ENCODE results near the gene IFI27L1.

DNA sequence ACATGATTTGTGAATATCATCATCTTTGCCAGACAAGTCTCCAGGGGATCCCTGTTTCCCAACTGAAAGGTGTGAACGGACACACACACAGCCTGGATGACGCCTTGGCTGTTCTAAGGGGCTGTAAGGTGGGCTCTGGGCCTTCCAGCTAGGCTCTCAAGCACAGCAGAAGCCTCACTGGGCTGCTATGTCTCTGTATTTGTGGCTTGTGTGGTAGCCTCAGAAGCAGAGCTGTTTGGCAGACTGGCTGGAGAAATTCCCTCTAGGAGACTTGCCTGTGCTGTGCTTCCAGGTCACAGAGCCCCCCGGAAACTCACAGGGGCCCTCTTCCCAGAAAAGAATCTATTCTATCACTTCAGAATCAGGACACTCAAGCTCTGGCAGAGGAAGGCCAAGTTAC, 33.5 kb upstream of the IFI27L1 start:
- TF ChIP-seq, protein P1, sequence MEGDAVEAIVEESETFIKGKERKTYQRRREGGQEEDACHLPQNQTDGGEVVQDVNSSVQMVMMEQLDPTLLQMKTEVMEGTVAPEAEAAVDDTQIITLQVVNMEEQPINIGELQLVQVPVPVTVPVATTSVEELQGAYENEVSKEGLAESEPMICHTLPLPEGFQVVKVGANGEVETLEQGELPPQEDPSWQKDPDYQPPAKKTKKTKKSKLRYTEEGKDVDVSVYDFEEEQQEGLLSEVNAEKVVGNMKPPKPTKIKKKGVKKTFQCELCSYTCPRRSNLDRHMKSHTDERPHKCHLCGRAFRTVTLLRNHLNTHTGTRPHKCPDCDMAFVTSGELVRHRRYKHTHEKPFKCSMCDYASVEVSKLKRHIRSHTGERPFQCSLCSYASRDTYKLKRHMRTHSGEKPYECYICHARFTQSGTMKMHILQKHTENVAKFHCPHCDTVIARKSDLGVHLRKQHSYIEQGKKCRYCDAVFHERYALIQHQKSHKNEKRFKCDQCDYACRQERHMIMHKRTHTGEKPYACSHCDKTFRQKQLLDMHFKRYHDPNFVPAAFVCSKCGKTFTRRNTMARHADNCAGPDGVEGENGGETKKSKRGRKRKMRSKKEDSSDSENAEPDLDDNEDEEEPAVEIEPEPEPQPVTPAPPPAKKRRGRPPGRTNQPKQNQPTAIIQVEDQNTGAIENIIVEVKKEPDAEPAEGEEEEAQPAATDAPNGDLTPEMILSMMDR (optimal IDR thresholded peaks at IDR 0.05 in 1 of 3, IDR thresholded peaks at IDR 0.05 in 1 of 3, conservative IDR thresholded peaks at IDR 0.05 in 1 of 3; ENCODE audit: extremely low read depth in 1 of 3, insufficient read depth in 2 of 3, low read length in 3 of 3) = no peak
- no peak for TF ChIP-seq EZH2 (IDR thresholded peaks at IDR 0.05; ENCODE audit: low read length)

Measured in keratinocyte (primary cell).